Esophagus squamous epithelium (tissue), 5 donors: ENCODE measurements around the gene HSDL2. TPM values are rescaled to one million over a fixed set of nuclear protein-coding genes. Genes with fewer than 3 reads are reported as not detected.
A peak's percentile ranks its signal among the peaks of the same experiment; 100 is the strongest.
"Not testable (repeated sequence)": the region's sequence is repeated elsewhere in the genome, so short reads cannot be mapped to it uniquely, and the experiment has no call there.

ENCODE experiments used
- DNase-seq: peaks from one replicate; lab custom pipeline; 2025; lab: John Stamatoyannopoulos, UW
- H3K27ac ChIP-seq, 4 donors: fragments of 200-600 bp; sonication (generic); one replicate each; pipeline ENCODE4 v1.5.1; 2016 to 2019; ENCODE audit warnings: mild to moderate bottlenecking in 1 of 4
- H3K27me3 ChIP-seq, 4 donors: fragments of 200-600 bp; sonication (generic); 1 replicate in 3 of 4; 2 replicates in 1 of 4; pipeline versions ENCODE4 v1.5.1 to v1.6.0; 2017 to 2021; ENCODE audit warnings: antibody characterized with exemption in 1 of 4
- H3K36me3 ChIP-seq, 3 donors: fragments of 200-600 bp; sonication (generic); one replicate each; pipeline ENCODE4 v1.5.1; 2016 to 2019
- H3K4me1 ChIP-seq, 3 donors: fragments of 200-600 bp; sonication (generic); one replicate each; pipeline ENCODE4 v1.5.1; 2017 to 2019
- H3K4me3 ChIP-seq, 4 donors: fragments of 200-600 bp; sonication (generic); 1 replicate in 3 of 4; 2 replicates in 1 of 4; pipeline ENCODE4 v1.5.1; 2016 to 2019; ENCODE audit warnings: mild to moderate bottlenecking in 2 of 4, moderate library complexity in 1 of 4
- H3K9me3 ChIP-seq, 3 donors: fragments of 200-600 bp; sonication (generic); one replicate each; pipeline ENCODE4 v1.5.1; 2016 to 2019
- CTCF ChIP-seq, 6 experiments: fragments of 450-650 bp in 4 of 6; fragments of 200-600 bp in 2 of 6; sonication (generic) in 2 of 6; IDR thresholded peaks; one replicate each; pipeline ENCODE4 v1.5.1; 2016 to 2019; ENCODE audit warnings: antibody characterized with exemption in 6 of 6, mild to moderate bottlenecking in 4 of 6, moderate library complexity in 4 of 6
- POLR2A ChIP-seq, 4 donors: fragments of 450-650 bp; IDR thresholded peaks; one replicate each; pipeline ENCODE4 v1.6.1; 2017; ENCODE audit warnings: antibody characterized with exemption in 4 of 4, mild to moderate bottlenecking in 4 of 4, moderate library complexity in 3 of 4
- WGBS, 2 donors: methylation state at CpG; one replicate each; pipeline ENCODE4 v1.1.5; 2018; 5-methylcytosine and 5-hydroxymethylcytosine counted together
- intact Hi-C: fragments of 100-400 bp; cut with DNase I; formaldehyde crosslinking; loops from one replicate; pipeline ENCODE4 v1.15.0; 2022
- total RNA-seq, 4 donors: library from RNA; depleted of rRNA; stranded (reverse); fragments of >200 nt; gene quantifications; one replicate each; pipeline ENCODE4 v1.1.0, GENCODE V29; 2016
- donor health status: DM: yes; HTN: yes; CAD: no.

HSDL2 gene
- total RNA-seq, 4 donors from 2014 or later = 18.5 to 49.4 (median 36.0) TPM

GRCh38 chr9:112408275-112408674 is 28.4 kb downstream of the HSDL2 start:
- Histone ChIP-seq H3K4me3 (no peak overlapping the region), H3K9me3 (no peaks in the 10 kb centered on the region), H3K27ac (peak overlapping the region in 1 of 4 donors; percentile 16), H3K36me3 (peaks cover 3 to 55% (median 5%) of the 10 kb centered on the region in 3 donors), H3K4me1 (peaks cover 0 to 47% (median 15%) of the 10 kb centered on the region in 3 donors), H3K27me3 (no peaks in the 10 kb centered on the region)
- intact Hi-C loops = no loop called here
- TF ChIP-seq CTCF (IDR thresholded peaks at IDR 0.05) (no peak), POLR2A (IDR thresholded peaks at IDR 0.05) (no peak)
- 81 to 85% methylated on average over 3 of the region's 3 CpGs for WGBS, 2 donors
- no peak for DNase-seq

- no peaks in the 10 kb centered on the region for H3K9me3 ChIP-seq
- H3K36me3 ChIP-seq = peaks cover 3 to 55% (median 5%) of the 10 kb centered on the region in 3 donors
- no peak overlapping the region for H3K27ac ChIP-seq
- H3K4me3 ChIP-seq = no peak overlapping the region
- intact Hi-C loops = no loop called here
- TF ChIP-seq POLR2A (IDR thresholded peaks at IDR 0.05) (no peak), CTCF (IDR thresholded peaks at IDR 0.05) (no peak)
- H3K4me1 ChIP-seq = peaks cover 0 to 44% (median 15%) of the 10 kb centered on the region in 3 donors
- WGBS, 2 donors = 85 to 95% methylated on average over 4 of the region's 4 CpGs
- no peaks in the 10 kb centered on the region for H3K27me3 ChIP-seq
- DNase-seq = no peak
Measured at GRCh38 chr9:112408819-112409218, 28.9 kb downstream of the HSDL2 start.

- Histone ChIP-seq H3K9me3 (no peaks in the 10 kb centered on the region), H3K27ac (no peak overlapping the region), H3K4me3 (no peak overlapping the region), H3K4me1 (peaks cover 0 to 43% (median 15%) of the 10 kb centered on the region in 3 donors), H3K36me3 (peaks cover 3 to 55% (median 5%) of the 10 kb centered on the region in 3 donors), H3K27me3 (no peaks in the 10 kb centered on the region)
- 56 to 78% methylated on average over 4 of the region's 4 CpGs for WGBS, 2 donors
- intact Hi-C loops = no loop called here
- no peak for DNase-seq
- TF ChIP-seq CTCF (IDR thresholded peaks at IDR 0.05) (no peak), POLR2A (IDR thresholded peaks at IDR 0.05) (no peak)
Measured at GRCh38 chr9:112409758-112410157, 29.9 kb downstream of the HSDL2 start.

GRCh38 chr9:112411626-112412027 is 31.7 kb downstream of the HSDL2 start:
- Histone ChIP-seq H3K4me3 (no peak overlapping the region), H3K27me3 (no peaks in the 10 kb centered on the region), H3K36me3 (peaks cover 3 to 44% (median 5%) of the 10 kb centered on the region in 3 donors), H3K4me1 (peaks cover 0 to 42% (median 15%) of the 10 kb centered on the region in 3 donors), H3K27ac (peak overlapping the region; percentile 50 to 80 (median 71)), H3K9me3 (no peaks in the 10 kb centered on the region)
- TF ChIP-seq POLR2A (IDR thresholded peaks at IDR 0.05) = no peak
- no peak for TF ChIP-seq CTCF (IDR thresholded peaks at IDR 0.05)
- WGBS, 2 donors = 20 to 27% methylated on average over 1 of the region's 1 CpG
- intact Hi-C loops = no loop called here
- no peak for DNase-seq

GRCh38 chr9:112413728-112414127 is 33.8 kb downstream of the HSDL2 start:
- H3K27me3 ChIP-seq, DNase-seq, H3K4me3 ChIP-seq, intact Hi-C loops, H3K9me3 ChIP-seq: not testable (repeated sequence)
- WGBS, 2 donors = 42 to 49% methylated on average over 8 to 9 of the region's 9 CpGs
- Histone ChIP-seq H3K36me3 (peaks cover 0 to 25% (median 0%) of the 10 kb centered on the region in 3 donors), H3K27ac (peak overlapping the region in 3 of 4 donors; percentile 60 to 80 (median 68)), H3K4me1 (peaks cover 0 to 42% (median 15%) of the 10 kb centered on the region in 3 donors)

GRCh38 chr9:112420208-112420607 is 40.3 kb downstream of the HSDL2 start:
- 84 to 93% methylated on average over 2 of the region's 2 CpGs for WGBS, 2 donors

More at GRCh38 chr9:112420208-112420607, 40.3 kb downstream of the HSDL2 start:
- H3K27me3 ChIP-seq = no peaks in the 10 kb centered on the region
- no peak overlapping the region for H3K27ac ChIP-seq
- DNase-seq = no peak
- H3K4me1 ChIP-seq = no peaks in the 10 kb centered on the region
- H3K4me3 ChIP-seq = no peak overlapping the region
- TF ChIP-seq CTCF (IDR thresholded peaks at IDR 0.05) (no peak), POLR2A (IDR thresholded peaks at IDR 0.05) (no peak)
- H3K9me3 ChIP-seq = no peaks in the 10 kb centered on the region
- intact Hi-C loops = no loop called here
- H3K36me3 ChIP-seq = peaks cover 0 to 46% (median 0%) of the 10 kb centered on the region in 3 donors
